Ascending aorta (tissue), 2 donors: ENCODE results near the gene WNT1. TPM values are rescaled to one million over a fixed set of nuclear protein-coding genes. Genes with fewer than 3 reads are reported as not detected.

Source experiments
- DNase-seq, 2 donors: peaks; one replicate each; pipeline ENCODE4 v3.0.0-alpha.2; 2019; ENCODE audit warnings: low spot score in 2 of 2
- H3K27ac ChIP-seq, 2 donors: fragments of 200-600 bp; sonication (generic); one replicate each; pipeline ENCODE4 v1.5.1; 2016 to 2017; ENCODE audit warnings: mild to moderate bottlenecking in 1 of 2
- H3K27me3 ChIP-seq: fragments of 200-600 bp; sonication (generic); one replicate; pipeline ENCODE4 v1.5.1; 2017
- H3K36me3 ChIP-seq, 2 donors: fragments of 200-600 bp; sonication (generic); one replicate each; pipeline ENCODE4 v1.5.1; 2016
- H3K4me1 ChIP-seq, 2 donors: fragments of 200-600 bp; sonication (generic); one replicate each; pipeline ENCODE4 v1.5.1; 2016 to 2017; ENCODE audit warnings: mild to moderate bottlenecking in 1 of 2
- H3K4me3 ChIP-seq, 2 donors: fragments of 200-600 bp; sonication (generic); one replicate each; pipeline ENCODE4 v1.5.1; 2016 to 2017; ENCODE audit warnings: mild to moderate bottlenecking in 1 of 2
- H3K9me3 ChIP-seq, 2 donors: fragments of 200-600 bp; sonication (generic); one replicate each; pipeline ENCODE4 v1.5.1; 2016
- intact Hi-C: fragments of 100-400 bp; cut with DNase I; formaldehyde crosslinking; loops from one replicate; pipeline ENCODE4 v1.15.1; 2023
- total RNA-seq: library from RNA; depleted of rRNA; stranded (reverse); fragments of >200 nt; gene quantifications from one replicate; pipeline ENCODE4 v1.1.0, GENCODE V29; 2016
- TF ChIP-seq, protein P1 (sequence below), 3 experiments: fragments of 200-600 bp in 2 of 3; fragments of 450-650 bp in 1 of 3; sonication (generic) in 2 of 3; IDR thresholded peaks; one replicate each; pipeline ENCODE4 v1.5.1; 2016 to 2019; ENCODE audit warnings: antibody characterized with exemption in 3 of 3, mild to moderate bottlenecking in 1 of 3, moderate library complexity in 1 of 3

Gene WNT1
- total RNA-seq, 1 donor from 2014 or later, result not detected

- H3K27me3 ChIP-seq, result no peaks in the 10 kb centered on the region
- no peak for DNase-seq
- no peak overlapping the region for H3K4me3 ChIP-seq
- peaks cover 24 to 31% of the 10 kb centered on the region in 2 donors for H3K36me3 ChIP-seq
- TF ChIP-seq, protein P1, sequence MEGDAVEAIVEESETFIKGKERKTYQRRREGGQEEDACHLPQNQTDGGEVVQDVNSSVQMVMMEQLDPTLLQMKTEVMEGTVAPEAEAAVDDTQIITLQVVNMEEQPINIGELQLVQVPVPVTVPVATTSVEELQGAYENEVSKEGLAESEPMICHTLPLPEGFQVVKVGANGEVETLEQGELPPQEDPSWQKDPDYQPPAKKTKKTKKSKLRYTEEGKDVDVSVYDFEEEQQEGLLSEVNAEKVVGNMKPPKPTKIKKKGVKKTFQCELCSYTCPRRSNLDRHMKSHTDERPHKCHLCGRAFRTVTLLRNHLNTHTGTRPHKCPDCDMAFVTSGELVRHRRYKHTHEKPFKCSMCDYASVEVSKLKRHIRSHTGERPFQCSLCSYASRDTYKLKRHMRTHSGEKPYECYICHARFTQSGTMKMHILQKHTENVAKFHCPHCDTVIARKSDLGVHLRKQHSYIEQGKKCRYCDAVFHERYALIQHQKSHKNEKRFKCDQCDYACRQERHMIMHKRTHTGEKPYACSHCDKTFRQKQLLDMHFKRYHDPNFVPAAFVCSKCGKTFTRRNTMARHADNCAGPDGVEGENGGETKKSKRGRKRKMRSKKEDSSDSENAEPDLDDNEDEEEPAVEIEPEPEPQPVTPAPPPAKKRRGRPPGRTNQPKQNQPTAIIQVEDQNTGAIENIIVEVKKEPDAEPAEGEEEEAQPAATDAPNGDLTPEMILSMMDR (IDR thresholded peaks at IDR 0.05), result no peak
- H3K27ac ChIP-seq, result no peak overlapping the region
- H3K9me3 ChIP-seq, result no peaks in the 10 kb centered on the region
- H3K4me1 ChIP-seq, result no peaks in the 10 kb centered on the region
- intact Hi-C loops, result no loop called here
Measured at GRCh38 chr12:48943221-48943620, 34.9 kb upstream of the WNT1 start.

GRCh38 chr12:48946205-48946604 is 31.9 kb upstream of the WNT1 start:
- no peaks in the 10 kb centered on the region for H3K4me1 ChIP-seq
- no peaks in the 10 kb centered on the region for H3K27me3 ChIP-seq
- peaks cover 1 to 2% of the 10 kb centered on the region in 2 donors for H3K36me3 ChIP-seq
- intact Hi-C loops, result no loop called here
- no peaks in the 10 kb centered on the region for H3K9me3 ChIP-seq
- no peak for DNase-seq
- no peak overlapping the region for H3K27ac ChIP-seq
- H3K4me3 ChIP-seq, result no peak overlapping the region
- TF ChIP-seq, protein P1 (IDR thresholded peaks at IDR 0.05), result no peak

DNA sequence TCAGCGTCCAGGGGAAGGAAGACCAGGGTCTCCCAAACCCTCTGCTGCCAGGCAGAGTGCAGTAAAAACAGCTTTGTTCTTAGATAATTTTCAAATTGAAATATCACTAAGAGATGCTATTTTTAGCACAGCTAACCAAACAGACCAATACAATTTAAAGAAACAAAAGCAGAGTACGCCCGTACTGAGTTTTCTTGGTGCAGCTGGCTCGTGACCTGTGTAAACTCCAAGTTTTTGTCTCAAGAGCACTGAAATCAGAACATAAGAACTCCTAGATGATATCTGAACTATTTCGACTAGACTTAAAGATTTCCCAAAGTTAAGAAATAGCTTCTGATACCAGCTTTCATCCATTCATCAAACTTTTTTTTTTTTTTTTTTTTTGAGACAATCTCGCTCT is 31.2 kb upstream of the WNT1 start:
- Histone ChIP-seq H3K27ac (no peak overlapping the region), H3K27me3 (no peaks in the 10 kb centered on the region), H3K4me1 (no peaks in the 10 kb centered on the region), H3K4me3 (no peak overlapping the region), H3K9me3 (no peaks in the 10 kb centered on the region), H3K36me3 (peaks cover 0 to 2% of the 10 kb centered on the region in 2 donors)
- intact Hi-C loops, result no loop called here
- no peak for DNase-seq
- TF ChIP-seq, protein P1 (IDR thresholded peaks at IDR 0.05), result no peak

- intact Hi-C loops, result no loop called here
- TF ChIP-seq, protein P1 (IDR thresholded peaks at IDR 0.05), result no peak
- no peaks in the 10 kb centered on the region for H3K27me3 ChIP-seq
- no peak for DNase-seq
- H3K9me3 ChIP-seq, result no peaks in the 10 kb centered on the region
- H3K4me1 ChIP-seq, result no peaks in the 10 kb centered on the region
- H3K27ac ChIP-seq, result no peak overlapping the region
- no peak overlapping the region for H3K4me3 ChIP-seq
- H3K36me3 ChIP-seq, result peaks cover 0 to 2% of the 10 kb centered on the region in 2 donors
Measured at GRCh38 chr12:48947727-48948126, 30.4 kb upstream of the WNT1 start.

- no peak for DNase-seq
- peaks cover 0 to 14% of the 10 kb centered on the region in 2 donors for H3K4me1 ChIP-seq
- no peaks in the 10 kb centered on the region for H3K9me3 ChIP-seq
- no peak overlapping the region for H3K4me3 ChIP-seq
- intact Hi-C loops, result no loop called here
- peaks cover 0 to 2% of the 10 kb centered on the region in 2 donors for H3K36me3 ChIP-seq
- H3K27me3 ChIP-seq, result no peaks in the 10 kb centered on the region
- TF ChIP-seq, protein P1 (IDR thresholded peaks at IDR 0.05), result no peak
- H3K27ac ChIP-seq, result no peak overlapping the region
Measured at GRCh38 chr12:48952691-48953090, 25.4 kb upstream of the WNT1 start.

DNA sequence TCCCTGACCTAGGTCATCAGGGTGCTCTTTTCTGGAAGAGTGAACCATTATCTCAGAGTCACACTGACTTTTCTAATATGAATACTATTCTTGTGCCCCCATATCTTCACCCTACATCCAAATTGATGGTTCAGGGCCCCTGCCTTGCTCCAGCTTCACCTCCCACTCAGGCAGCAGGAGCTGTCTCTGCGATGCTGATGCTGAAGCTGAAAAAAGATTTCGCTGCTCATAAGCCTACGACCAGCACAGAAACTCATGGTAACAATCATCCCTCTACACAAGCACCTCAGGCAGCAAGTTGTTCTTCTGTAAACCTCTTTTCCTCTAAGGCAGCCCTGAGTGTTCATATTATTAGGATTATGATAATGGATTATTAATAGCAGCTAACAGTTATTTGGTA is 24.1 kb upstream of the WNT1 start:
- Histone ChIP-seq H3K36me3 (peaks cover 0 to 2% of the 10 kb centered on the region in 2 donors), H3K4me1 (peaks cover 0 to 18% of the 10 kb centered on the region in 2 donors), H3K27ac (no peak overlapping the region), H3K27me3 (no peaks in the 10 kb centered on the region), H3K9me3 (no peaks in the 10 kb centered on the region), H3K4me3 (no peak overlapping the region)
- DNase-seq, result no peak
- TF ChIP-seq, protein P1 (IDR thresholded peaks at IDR 0.05), result no peak
- intact Hi-C loops, result no loop called here
